ENCODE measurements around the gene TENM3. TPM values are rescaled to one million over a fixed set of nuclear protein-coding genes. Genes with fewer than 3 reads are reported as not detected.

Gene TENM3
- total and polyA plus RNA-seq, 7 experiments from 2014 or later: not detected

DNA sequence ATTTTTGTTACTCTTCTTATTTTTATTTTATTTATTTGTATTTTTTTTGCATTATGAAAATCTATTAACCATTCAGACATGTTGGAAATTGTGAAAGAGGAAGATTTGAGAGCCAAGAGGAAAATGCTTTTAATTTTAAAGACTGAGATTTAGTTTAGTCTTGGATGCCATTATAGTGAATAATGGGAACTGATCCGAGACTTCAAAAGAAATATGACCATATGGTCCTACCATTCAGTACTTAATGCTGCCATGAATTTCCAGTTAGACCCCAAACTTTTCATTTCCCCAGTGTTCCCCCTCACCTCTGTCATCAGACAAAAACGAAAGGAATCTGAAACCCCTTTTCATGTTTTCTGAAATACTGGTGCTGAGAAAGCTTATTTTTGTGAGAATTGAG, 95.5 kb downstream of the TENM3 start:
- ChIA-PET POLR2A (no interaction called here), CTCF (no interaction called here)
- no peak overlapping the region for H3K27ac ChIP-seq (ENCODE audit: low read depth, low read length)
- no peak overlapping the region for H3K27ac Mint-ChIP-seq
- no peaks in the 10 kb centered on the region for H3K36me3 ChIP-seq (ENCODE audit: control insufficient read depth in 2 of 3, insufficient read depth in 3 of 3, low read length in 3 of 3)
- H3K36me3 Mint-ChIP-seq: no peaks in the 10 kb centered on the region
- no peaks in the 10 kb centered on the region for H3K4me1 Mint-ChIP-seq
- no peak overlapping the region for H3K4me3 Mint-ChIP-seq
- intact Hi-C loops (cut with micrococcal nuclease): no loop called here
- no peak for DNase-seq
- no peaks in the 10 kb centered on the region for H3K27me3 ChIP-seq (ENCODE audit: control insufficient read depth in 2 of 2, insufficient read depth in 2 of 2, low read length in 2 of 2)
- H3K9me3 Mint-ChIP-seq: peaks cover 0 to 7% (median 0%) of the 10 kb centered on the region in 11 donors
- peaks cover 0 to 13% (median 0%) of the 10 kb centered on the region in 5 donors for H3K27me3 Mint-ChIP-seq
- no peak for ATAC-seq
- H3K4me3 ChIP-seq (ENCODE audit: low read length): no peak overlapping the region
- H3K9me3 ChIP-seq (ENCODE audit: control insufficient read depth in 2 of 3, low read length in 3 of 3): no peaks in the 10 kb centered on the region
- no peaks in the 10 kb centered on the region for H3K4me1 ChIP-seq (ENCODE audit: control insufficient read depth in 2 of 2, insufficient read depth in 2 of 2, low read length in 2 of 2)

DNA sequence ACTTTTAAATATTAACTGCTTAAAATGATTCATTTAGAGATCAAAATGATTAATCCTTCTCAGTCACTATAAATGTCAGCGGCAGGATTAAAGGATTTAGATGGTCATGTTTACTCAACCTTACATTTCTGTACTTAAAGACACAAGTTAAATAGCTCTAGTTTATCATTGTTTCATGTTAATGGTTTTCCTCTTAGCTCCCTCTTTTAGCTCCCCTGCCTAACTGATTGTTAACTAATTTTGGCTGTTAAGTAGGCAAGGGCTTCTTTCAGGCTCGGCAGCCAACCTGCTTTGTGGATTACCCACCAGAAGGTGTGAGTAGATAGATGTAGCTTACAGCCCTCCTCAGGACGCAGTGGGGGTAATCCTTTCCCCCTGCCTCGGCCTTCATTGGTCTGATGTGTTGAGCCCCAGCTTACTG, 96.0 kb downstream of the TENM3 start:
- Histone ChIP-seq H3K9me3 (ENCODE audit: control insufficient read depth in 2 of 3, low read length in 3 of 3) (no peaks in the 10 kb centered on the region), H3K27me3 (ENCODE audit: control insufficient read depth in 2 of 2, insufficient read depth in 2 of 2, low read length in 2 of 2) (peaks cover 0 to 4% of the 10 kb centered on the region in 2 donors), H3K27ac (ENCODE audit: low read depth, low read length) (no peak overlapping the region), H3K36me3 (ENCODE audit: control insufficient read depth in 2 of 3, insufficient read depth in 3 of 3, low read length in 3 of 3) (no peaks in the 10 kb centered on the region), H3K4me1 (ENCODE audit: control insufficient read depth in 2 of 2, insufficient read depth in 2 of 2, low read length in 2 of 2) (no peaks in the 10 kb centered on the region), H3K4me3 (ENCODE audit: low read length) (no peak overlapping the region)
- Mint-ChIP-seq H3K4me3 (no peak overlapping the region), H3K9me3 (peaks cover 0 to 7% (median 0%) of the 10 kb centered on the region in 11 donors), H3K27ac (no peak overlapping the region), H3K4me1 (no peaks in the 10 kb centered on the region), H3K36me3 (no peaks in the 10 kb centered on the region), H3K27me3 (peaks cover 0 to 13% (median 0%) of the 10 kb centered on the region in 5 donors)
- ATAC-seq: no peak
- intact Hi-C loops (cut with micrococcal nuclease): no loop called here
- ChIA-PET POLR2A (no interaction called here), CTCF (no interaction called here)
- no peak for DNase-seq

DNA sequence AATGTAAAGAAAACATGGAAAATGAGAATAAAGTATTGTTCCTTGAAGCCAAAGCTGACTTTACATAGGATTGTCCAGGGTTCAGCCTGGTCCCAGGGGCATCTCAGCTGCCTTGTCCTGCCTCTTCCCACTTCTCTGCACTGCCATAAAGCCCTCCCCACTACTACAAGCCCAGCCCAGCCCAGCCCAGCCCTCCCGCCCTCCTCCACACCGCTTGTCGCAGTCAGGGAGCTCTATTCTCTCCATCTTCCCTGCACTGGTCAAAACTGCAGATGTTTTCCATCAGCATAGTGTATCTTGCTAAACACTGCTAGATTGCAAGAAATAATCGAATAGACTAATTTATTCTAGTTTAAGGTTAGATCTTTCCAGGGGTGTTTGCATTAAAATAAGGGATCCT, 100.3 kb downstream of the TENM3 start:
- no peak overlapping the region for H3K4me3 ChIP-seq (ENCODE audit: low read length)
- H3K36me3 ChIP-seq (ENCODE audit: control insufficient read depth in 2 of 3, insufficient read depth in 3 of 3, low read length in 3 of 3): no peaks in the 10 kb centered on the region
- Mint-ChIP-seq H3K4me3 (no peak overlapping the region), H3K4me1 (no peaks in the 10 kb centered on the region), H3K9me3 (peaks cover 0 to 5% (median 0%) of the 10 kb centered on the region in 11 donors), H3K27me3 (peaks cover 0 to 31% (median 14%) of the 10 kb centered on the region in 5 donors), H3K36me3 (no peaks in the 10 kb centered on the region), H3K27ac (peak overlapping the region in 1 of 9 donors; percentile 47)
- peaks cover 0 to 4% of the 10 kb centered on the region in 2 donors for H3K27me3 ChIP-seq (ENCODE audit: control insufficient read depth in 2 of 2, insufficient read depth in 2 of 2, low read length in 2 of 2)
- H3K27ac ChIP-seq (ENCODE audit: low read depth, low read length): no peak overlapping the region
- POLR2A ChIA-PET: no interaction called here
- H3K9me3 ChIP-seq (ENCODE audit: control insufficient read depth in 2 of 3, low read length in 3 of 3): no peaks in the 10 kb centered on the region
- intact Hi-C loops (cut with micrococcal nuclease): no loop called here
- no peak for ATAC-seq
- no peaks in the 10 kb centered on the region for H3K4me1 ChIP-seq (ENCODE audit: control insufficient read depth in 2 of 2, insufficient read depth in 2 of 2, low read length in 2 of 2)
- no peak for DNase-seq
- CTCF ChIA-PET: no interaction called here

DNA sequence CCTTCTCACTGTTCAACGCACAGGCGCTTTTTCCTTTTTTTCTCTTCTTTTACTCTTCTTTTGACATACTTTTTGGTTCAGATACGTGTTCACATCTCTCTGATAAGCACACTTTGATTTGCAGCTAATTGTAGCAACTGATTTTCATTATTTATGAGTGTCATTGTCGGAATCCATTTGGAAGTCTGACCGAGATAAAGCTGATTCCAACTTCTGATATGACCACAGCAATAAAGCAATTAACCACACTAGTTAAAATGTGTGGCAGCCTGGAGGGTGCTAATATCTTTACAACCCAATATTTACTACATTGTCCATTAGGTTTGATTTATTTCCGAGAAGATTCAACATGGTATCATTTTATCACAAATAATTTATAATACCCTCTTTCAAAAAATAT, 101.8 kb downstream of the TENM3 start:
- no peaks in the 10 kb centered on the region for H3K9me3 ChIP-seq (ENCODE audit: control insufficient read depth in 2 of 3, low read length in 3 of 3)
- H3K4me3 ChIP-seq (ENCODE audit: low read length): no peak overlapping the region
- ChIA-PET CTCF (no interaction called here), POLR2A (no interaction called here)
- H3K36me3 ChIP-seq (ENCODE audit: control insufficient read depth in 2 of 3, insufficient read depth in 3 of 3, low read length in 3 of 3): no peaks in the 10 kb centered on the region
- H3K4me3 Mint-ChIP-seq: no peak overlapping the region
- no peaks in the 10 kb centered on the region for H3K4me1 ChIP-seq (ENCODE audit: control insufficient read depth in 2 of 2, insufficient read depth in 2 of 2, low read length in 2 of 2)
- no peak overlapping the region for H3K27ac Mint-ChIP-seq
- H3K27ac ChIP-seq (ENCODE audit: low read depth, low read length): no peak overlapping the region
- H3K4me1 Mint-ChIP-seq: no peaks in the 10 kb centered on the region
- intact Hi-C loops (cut with micrococcal nuclease): no loop called here
- DNase-seq: no peak
- H3K36me3 Mint-ChIP-seq: no peaks in the 10 kb centered on the region
- peaks cover 0 to 5% (median 0%) of the 10 kb centered on the region in 11 donors for H3K9me3 Mint-ChIP-seq
- peaks cover 0 to 31% (median 14%) of the 10 kb centered on the region in 5 donors for H3K27me3 Mint-ChIP-seq
- H3K27me3 ChIP-seq (ENCODE audit: control insufficient read depth in 2 of 2, insufficient read depth in 2 of 2, low read length in 2 of 2): peaks cover 0 to 4% of the 10 kb centered on the region in 2 donors
- ATAC-seq: no peak

DNA sequence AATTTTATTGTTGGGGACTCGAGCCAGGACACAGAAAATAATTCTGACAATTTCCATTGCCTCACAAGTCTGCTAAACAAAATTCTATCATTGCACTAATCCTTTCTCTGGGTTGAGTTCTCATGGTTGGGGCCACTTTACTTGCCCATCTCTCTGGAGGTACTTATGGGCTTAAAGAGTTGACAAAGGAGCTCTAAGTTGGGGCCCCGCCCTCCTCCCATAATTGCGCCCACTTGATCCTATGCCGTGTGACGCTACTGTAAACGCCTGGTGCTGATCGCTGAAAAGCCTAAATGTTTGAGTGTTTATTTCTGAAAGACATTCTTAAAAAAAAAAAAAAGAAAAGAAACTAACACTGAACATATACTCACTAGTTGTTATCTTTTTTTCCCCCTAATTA, 103.0 kb downstream of the TENM3 start:
- ChIA-PET POLR2A (no interaction called here), CTCF (no interaction called here)
- Histone ChIP-seq H3K27ac (ENCODE audit: low read depth, low read length) (no peak overlapping the region), H3K27me3 (ENCODE audit: control insufficient read depth in 2 of 2, insufficient read depth in 2 of 2, low read length in 2 of 2) (peaks cover 0 to 4% of the 10 kb centered on the region in 2 donors), H3K36me3 (ENCODE audit: control insufficient read depth in 2 of 3, insufficient read depth in 3 of 3, low read length in 3 of 3) (no peaks in the 10 kb centered on the region), H3K4me3 (ENCODE audit: low read length) (no peak overlapping the region), H3K4me1 (ENCODE audit: control insufficient read depth in 2 of 2, insufficient read depth in 2 of 2, low read length in 2 of 2) (no peaks in the 10 kb centered on the region), H3K9me3 (ENCODE audit: control insufficient read depth in 2 of 3, low read length in 3 of 3) (no peaks in the 10 kb centered on the region)
- peaks cover 0 to 31% (median 14%) of the 10 kb centered on the region in 5 donors for H3K27me3 Mint-ChIP-seq
- intact Hi-C loops (cut with micrococcal nuclease): no loop called here
- H3K9me3 Mint-ChIP-seq: peaks cover 0 to 5% (median 0%) of the 10 kb centered on the region in 11 donors
- no peak overlapping the region for H3K27ac Mint-ChIP-seq
- H3K4me3 Mint-ChIP-seq: no peak overlapping the region
- no peaks in the 10 kb centered on the region for H3K4me1 Mint-ChIP-seq
- ATAC-seq (no peak), DNase-seq (no peak)
- no peaks in the 10 kb centered on the region for H3K36me3 Mint-ChIP-seq

DNA sequence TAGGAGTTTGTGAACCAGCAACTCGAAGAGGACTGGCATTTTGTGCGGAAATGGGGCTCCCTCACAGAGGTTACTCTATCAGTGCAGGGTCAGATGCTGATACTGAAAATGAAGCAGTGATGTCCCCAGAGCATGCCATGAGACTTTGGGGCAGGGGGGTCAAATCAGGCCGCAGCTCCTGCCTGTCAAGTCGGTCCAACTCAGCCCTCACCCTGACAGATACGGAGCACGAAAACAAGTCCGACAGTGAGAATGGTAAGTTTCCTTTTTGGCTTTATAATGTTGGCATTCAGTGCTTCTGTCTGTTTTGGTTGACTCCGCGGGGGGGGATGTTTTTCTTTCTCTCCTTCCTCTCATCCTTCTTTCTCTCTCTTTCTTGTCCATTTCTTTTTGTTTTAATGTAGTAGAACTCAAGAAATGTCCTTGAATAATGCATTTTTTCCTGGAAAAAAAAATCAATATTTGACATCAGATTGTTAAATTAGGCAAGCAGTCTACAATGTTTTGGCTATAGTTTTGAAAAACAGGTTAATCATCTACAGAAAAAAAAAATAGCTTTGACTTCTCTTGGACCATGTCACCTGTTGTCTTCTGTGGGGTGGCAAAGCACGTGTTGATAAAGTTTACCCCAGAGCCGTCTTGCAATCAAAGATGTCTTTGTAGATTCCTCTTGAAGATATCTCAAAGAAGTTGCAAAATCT, 103.6 kb downstream of the TENM3 start:
- Mint-ChIP-seq H3K27ac (no peak overlapping the region), H3K4me3 (no peak overlapping the region), H3K36me3 (no peaks in the 10 kb centered on the region), H3K27me3 (peaks cover 0 to 33% (median 14%) of the 10 kb centered on the region in 5 donors), H3K4me1 (no peaks in the 10 kb centered on the region), H3K9me3 (peaks cover 0 to 5% (median 0%) of the 10 kb centered on the region in 11 donors)
- H3K9me3 ChIP-seq (ENCODE audit: control insufficient read depth in 2 of 3, low read length in 3 of 3): no peaks in the 10 kb centered on the region
- CTCF ChIA-PET: no interaction called here
- POLR2A ChIA-PET: no interaction called here
- no peaks in the 10 kb centered on the region for H3K4me1 ChIP-seq (ENCODE audit: control insufficient read depth in 2 of 2, insufficient read depth in 2 of 2, low read length in 2 of 2)
- H3K4me3 ChIP-seq (ENCODE audit: low read length): no peak overlapping the region
- H3K27me3 ChIP-seq (ENCODE audit: control insufficient read depth in 2 of 2, insufficient read depth in 2 of 2, low read length in 2 of 2): peaks cover 0 to 4% of the 10 kb centered on the region in 2 donors
- H3K27ac ChIP-seq (ENCODE audit: low read depth, low read length): no peak overlapping the region
- intact Hi-C loops (cut with micrococcal nuclease): no loop called here
- ATAC-seq (no peak), DNase-seq (no peak)
- no peaks in the 10 kb centered on the region for H3K36me3 ChIP-seq (ENCODE audit: control insufficient read depth in 2 of 3, insufficient read depth in 3 of 3, low read length in 3 of 3)

DNA sequence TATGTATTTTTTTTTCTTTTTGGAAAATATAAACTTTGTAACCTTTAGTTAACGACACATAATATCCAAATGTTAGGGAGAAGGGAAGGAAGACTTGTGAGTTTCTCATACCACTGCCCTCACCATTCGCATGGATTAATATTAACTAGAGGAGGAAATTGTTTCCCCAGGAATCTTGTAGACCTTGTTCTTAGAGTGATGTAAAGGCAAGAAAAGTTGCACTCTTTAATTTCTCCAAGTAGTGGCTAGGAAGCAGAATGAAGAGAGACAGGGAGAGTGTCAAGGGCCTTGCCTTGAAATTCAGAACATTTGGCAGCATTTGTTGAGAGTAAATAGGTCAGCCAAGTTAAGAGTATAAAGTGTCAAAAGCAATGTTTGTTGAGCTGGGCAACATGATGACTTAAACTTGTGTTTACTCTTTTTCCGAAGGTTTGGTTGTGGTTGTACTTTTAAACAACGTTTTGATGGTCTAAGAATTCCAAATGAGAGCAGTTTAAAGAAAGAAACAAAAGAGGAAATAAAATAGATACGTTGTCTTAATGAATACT, 105.7 kb downstream of the TENM3 start:
- H3K4me1 Mint-ChIP-seq: no peaks in the 10 kb centered on the region
- H3K27ac Mint-ChIP-seq: no peak overlapping the region
- no peak overlapping the region for H3K4me3 ChIP-seq (ENCODE audit: low read length)
- POLR2A ChIA-PET: no interaction called here
- CTCF ChIA-PET: no interaction called here
- H3K36me3 ChIP-seq (ENCODE audit: control insufficient read depth in 2 of 3, insufficient read depth in 3 of 3, low read length in 3 of 3): no peaks in the 10 kb centered on the region
- intact Hi-C loops (cut with micrococcal nuclease): no loop called here
- ATAC-seq (no peak), DNase-seq (no peak)
- no peak overlapping the region for H3K27ac ChIP-seq (ENCODE audit: low read depth, low read length)
- H3K4me3 Mint-ChIP-seq: no peak overlapping the region
- H3K9me3 Mint-ChIP-seq: peaks cover 0 to 5% (median 0%) of the 10 kb centered on the region in 11 donors
- no peaks in the 10 kb centered on the region for H3K9me3 ChIP-seq (ENCODE audit: control insufficient read depth in 2 of 3, low read length in 3 of 3)
- H3K27me3 Mint-ChIP-seq: peaks cover 0 to 25% (median 14%) of the 10 kb centered on the region in 5 donors
- no peaks in the 10 kb centered on the region for H3K4me1 ChIP-seq (ENCODE audit: control insufficient read depth in 2 of 2, insufficient read depth in 2 of 2, low read length in 2 of 2)
- peaks cover 0 to 4% of the 10 kb centered on the region in 2 donors for H3K27me3 ChIP-seq (ENCODE audit: control insufficient read depth in 2 of 2, insufficient read depth in 2 of 2, low read length in 2 of 2)
- no peaks in the 10 kb centered on the region for H3K36me3 Mint-ChIP-seq
